Stimulated activated CD8-positive, alpha-beta memory T cell treated with anti-CD3 and anti-CD28 coated beads, Interleukin-2, amount 100 ng/mL, for 1 hour (primary cell): ENCODE data around the gene CLK3.
A peak's percentile ranks its signal among the peaks of the same experiment; 100 is the strongest.
"Not testable (repeated sequence)": the region's sequence is repeated elsewhere in the genome, so short reads cannot be mapped to it uniquely, and the experiment has no call there.

Experiments used
- DNase-seq, 2 donors: peaks; one replicate each; pipeline ENCODE4 v3.0.0-alpha.2; 2020; ENCODE audit warnings: low read depth in 2 of 2

CLK3 gene

DNA sequence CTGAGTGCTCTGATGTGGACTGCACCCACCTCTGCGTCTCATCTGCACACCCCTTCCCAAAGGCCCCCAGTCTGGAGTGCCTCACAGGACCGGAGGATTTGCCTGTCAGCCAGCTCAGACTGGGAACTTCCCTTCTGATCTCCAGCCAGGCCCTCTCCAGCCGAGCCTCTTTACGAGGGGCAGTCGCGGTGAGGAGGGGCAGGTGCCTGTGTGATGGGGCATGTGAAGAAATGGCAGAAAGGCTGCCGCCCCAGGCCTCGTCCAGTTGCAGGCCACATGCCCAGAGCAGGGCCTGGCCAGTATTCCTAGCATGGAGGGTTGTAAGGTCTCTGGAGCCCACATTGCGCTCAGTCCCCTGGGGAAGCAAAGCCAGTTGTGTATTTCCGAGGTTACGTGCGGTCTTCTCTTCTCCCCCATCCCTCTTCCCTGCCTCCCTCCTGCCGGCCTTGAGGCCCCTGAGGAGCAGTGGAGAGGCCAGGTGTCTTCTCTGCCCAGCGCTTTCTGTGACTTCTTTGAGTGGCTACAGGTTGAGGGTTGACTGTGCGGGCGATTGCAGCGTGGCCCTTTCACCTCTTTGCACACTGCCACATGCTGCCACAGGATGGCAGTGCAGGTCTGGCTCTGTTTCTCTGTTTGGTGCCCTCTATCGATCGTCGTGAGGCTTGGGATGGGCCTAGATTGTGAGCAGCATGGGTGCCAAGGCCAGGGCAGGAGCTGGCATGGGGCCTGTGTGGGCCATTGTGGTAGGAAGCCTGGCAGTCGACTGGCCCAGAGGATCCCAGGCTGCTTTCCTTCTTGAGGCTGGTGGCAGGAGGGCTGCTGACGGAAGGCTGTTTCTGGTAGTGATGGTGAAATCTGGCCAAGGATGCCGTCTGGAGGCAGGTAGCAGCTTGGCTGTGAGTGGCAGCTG, 5.3 kb downstream of the CLK3 start:
- peak in 1 of 2 donors; percentile 47 for DNase-seq

DNA sequence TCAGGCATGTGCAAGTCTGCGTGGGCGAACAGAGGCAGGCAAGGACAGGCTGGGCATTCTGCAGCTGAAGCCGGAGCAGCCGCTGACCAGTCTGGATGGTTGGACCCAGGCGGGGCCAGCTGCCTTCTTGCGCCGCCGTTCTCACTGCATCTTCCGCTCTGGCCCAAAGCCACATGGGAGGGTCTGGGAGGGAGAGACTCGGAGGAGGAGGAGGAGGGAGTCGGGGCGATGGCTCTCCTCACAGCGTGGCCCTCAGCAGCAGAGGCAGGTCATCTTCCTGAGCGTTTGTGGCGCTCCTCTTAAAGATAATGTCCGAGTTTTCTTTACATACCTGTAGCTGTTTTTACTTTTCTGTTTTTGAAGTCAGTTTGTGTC, 5.9 kb downstream of the CLK3 start:
- no peak for DNase-seq

DNA sequence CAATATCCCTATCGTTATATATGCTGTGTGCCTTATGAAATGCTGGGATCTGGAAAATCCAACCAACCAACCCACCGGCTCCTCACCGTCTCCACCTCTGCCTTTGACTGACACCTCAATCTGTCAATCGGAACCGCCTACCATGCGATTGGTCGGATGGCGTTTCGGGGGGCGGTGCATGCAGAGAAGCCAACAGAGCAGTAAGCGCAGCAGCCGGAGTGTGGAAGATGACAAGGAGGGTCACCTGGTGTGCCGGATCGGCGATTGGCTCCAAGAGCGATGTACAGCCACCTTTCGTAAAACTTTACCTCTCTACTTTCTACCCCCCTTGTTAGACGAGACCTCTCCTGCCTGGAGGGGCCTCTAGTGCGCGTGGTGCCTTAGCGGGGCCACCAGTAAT, 6.3 kb downstream of the CLK3 start:
- no peak for DNase-seq

DNA sequence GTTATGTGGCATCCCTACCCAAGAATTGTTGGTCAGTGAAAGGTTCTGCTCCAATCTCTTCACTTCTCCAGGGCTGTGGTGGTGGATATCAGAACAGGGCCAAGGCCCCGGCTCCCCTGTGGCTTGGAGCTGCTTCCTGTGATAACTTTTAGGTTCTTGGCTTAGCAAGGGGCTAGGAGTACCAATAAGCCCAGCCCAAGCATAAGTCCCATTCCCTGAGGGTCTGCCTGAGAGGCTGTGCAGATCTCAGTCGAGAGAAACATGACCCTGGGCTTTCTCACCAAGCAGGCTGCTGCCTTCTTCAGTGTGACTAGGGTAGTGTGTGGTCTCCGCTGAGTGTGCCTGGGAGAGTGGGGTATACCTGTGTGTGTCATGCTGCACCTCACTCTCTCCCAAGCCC, 7.1 kb downstream of the CLK3 start:
- no peak for DNase-seq

DNA sequence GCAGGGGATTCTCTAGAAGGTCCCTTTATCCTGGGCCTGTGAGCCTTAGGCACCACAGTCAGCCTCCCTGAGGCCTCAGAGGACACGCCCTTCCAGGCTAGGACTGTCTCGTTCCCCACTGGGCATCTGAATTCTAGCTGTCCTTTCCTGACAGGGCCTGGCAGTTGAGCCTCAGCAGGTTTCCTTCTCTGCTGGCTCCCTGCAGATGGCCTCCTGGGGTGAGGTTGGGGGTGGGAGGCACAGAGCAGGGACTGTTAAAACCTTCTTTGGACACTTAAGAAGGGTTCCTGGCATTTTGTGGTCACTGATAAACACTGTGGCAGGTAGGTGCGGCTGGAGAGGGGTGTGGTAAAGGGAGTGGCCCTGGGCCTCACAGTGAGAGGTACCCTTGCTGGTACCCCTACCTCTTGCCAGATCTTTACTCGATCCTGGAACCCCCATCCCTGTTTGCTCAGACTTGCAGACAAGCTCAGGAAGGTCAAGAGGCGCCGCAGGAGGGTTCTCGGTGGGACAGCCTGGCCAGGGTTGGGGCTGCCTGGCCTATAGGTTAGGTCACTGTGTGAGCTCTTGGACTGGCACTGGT, 8.5 kb downstream of the CLK3 start:
- DNase-seq, result no peak

DNA sequence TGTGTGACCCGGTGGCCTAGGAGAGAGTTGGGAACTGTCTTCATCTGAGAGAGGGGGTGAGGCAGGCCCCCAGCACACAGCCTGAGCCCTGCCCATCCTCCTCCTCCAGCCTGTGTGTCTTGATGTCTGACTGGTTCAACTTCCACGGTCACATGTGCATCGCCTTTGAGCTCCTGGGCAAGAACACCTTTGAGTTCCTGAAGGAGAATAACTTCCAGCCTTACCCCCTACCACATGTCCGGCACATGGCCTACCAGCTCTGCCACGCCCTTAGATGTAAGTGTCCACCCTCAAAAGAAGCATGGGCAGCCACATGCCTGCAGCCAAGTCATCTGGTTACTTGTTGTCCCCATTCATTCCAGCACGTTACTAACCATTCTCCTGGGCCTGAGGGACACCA, 10.1 kb downstream of the CLK3 start:
- no peak for DNase-seq

DNA sequence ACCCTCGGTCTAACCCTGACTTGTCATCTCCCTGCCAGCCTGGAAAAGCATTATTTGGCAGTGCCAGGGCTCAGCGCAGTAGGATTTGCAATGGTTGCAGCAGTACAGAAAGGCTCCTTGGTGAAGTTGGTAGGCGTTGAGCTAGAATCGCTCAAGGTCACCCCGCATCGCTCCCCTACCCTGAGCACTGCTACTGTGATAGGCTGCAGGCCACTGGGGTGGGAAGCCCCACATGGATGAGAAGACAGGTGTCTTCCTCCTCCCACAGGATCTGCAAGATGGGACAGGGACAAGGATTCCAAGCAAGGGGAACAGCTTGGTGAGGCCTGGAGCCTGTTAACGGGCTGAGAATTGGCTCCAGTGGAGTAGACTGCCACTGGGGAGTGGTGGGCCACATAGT, 10.7 kb downstream of the CLK3 start:
- no peak for DNase-seq

DNA sequence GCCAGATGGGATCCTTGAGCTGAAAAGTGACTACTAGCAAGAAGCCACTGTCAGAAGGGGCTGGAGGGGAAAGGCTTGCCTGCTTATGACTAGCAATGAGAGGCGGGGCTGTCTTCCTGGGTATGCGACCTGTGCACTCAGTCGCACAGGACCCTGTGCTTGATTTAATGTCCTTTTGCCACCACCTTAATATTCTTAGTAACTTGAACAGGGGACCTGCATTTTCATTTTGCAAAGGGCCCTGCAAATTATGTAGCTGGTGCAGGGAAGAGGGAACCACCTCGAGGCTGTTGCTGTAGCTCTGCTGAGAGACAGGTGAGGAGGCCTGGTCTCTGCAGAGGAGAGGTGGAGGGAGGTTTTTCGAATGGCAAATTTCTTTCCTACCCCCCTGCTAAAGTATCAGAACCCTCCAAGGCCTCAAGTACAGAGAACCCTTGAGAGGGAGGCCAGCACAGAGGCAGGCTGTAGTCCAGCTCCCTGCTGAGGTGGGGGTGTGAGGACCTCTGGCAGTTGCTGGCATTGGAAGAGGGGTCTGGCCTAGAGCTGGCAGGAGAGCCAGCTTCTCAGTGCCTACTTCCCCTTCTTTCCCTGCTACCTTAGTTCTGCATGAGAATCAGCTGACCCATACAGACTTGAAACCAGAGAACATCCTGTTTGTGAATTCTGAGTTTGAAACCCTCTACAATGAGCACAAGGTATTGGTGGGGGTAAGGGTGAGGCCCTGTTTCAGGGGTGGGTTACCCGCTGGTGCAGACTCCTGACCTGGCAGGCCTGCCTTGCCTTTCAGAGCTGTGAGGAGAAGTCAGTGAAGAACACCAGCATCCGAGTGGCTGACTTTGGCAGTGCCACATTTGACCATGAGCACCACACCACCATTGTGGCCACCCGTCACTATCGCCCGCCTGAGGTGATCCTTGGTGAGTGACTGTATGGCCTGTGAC, 11.4 kb downstream of the CLK3 start:
- no peak for DNase-seq

DNA sequence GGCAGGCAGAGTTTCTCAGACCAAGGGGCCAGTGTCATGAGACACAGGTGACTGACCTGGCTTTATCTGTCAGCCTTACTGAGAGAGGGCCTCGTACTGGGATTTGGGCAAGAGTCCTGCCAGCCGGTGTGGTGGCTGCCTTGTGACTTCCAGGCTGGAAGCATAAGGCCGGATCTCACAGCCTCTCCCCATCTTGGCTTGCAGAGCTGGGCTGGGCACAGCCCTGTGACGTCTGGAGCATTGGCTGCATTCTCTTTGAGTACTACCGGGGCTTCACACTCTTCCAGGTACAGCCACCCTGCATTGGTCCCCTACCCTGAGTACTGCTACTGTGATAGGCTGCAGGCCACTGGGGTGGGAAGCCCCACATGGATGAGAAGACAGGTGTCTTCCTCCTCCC, 12.1 kb downstream of the CLK3 start:
- no peak for DNase-seq

DNA sequence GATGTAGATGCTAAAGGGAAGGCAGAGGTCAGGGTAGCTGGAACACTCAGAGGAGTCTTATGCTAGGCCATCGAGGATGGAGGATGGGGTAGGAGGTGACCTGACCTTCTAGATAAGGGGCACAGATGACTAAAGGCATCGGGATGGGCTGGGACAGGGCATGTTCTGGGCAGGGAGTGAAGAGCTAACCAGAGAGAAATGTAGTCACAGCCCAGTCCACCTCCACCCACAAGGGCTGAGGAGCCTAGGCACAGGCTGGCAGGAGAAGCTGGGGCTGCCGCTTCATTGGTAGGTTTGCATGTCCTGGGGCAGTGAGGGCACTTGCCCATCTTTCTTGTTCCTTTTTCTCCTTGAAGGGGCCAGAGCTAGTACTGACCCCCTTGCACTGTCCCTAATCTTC, 12.6 kb downstream of the CLK3 start:
- DNase-seq, result no peak

DNA sequence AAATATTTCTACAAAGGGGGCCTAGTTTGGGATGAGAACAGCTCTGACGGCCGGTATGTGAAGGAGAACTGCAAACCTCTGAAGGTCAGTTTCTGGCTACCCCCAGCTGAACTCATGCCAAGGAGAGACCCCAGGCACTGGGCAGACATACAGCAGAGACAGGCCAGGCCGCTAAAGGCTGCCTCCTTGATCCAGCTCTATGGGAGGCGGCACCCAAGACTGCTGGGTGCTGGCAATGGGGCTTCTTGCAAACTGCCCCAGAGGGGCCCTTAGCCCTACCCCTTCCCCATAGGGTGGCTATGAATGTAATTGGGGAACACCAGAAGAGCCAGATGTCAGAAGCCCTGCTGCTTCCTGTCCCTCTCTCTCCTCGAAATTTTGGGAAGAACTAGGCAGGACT, 13.3 kb downstream of the CLK3 start:
- no peak for DNase-seq

DNA sequence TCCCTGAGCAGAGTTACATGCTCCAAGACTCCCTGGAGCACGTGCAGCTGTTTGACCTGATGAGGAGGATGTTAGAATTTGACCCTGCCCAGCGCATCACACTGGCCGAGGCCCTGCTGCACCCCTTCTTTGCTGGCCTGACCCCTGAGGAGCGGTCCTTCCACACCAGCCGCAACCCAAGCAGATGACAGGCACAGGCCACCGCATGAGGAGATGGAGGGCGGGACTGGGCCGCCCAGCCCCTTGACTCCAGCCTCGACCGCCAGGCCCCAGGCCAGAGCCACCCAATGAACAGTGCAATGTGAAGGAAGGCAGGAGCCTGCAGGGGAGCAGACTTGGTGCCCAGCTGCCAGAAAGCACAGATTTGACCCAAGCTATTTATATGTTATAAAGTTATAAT, 14.1 kb downstream of the CLK3 start:
- DNase-seq, result not testable (repeated sequence)

DNA sequence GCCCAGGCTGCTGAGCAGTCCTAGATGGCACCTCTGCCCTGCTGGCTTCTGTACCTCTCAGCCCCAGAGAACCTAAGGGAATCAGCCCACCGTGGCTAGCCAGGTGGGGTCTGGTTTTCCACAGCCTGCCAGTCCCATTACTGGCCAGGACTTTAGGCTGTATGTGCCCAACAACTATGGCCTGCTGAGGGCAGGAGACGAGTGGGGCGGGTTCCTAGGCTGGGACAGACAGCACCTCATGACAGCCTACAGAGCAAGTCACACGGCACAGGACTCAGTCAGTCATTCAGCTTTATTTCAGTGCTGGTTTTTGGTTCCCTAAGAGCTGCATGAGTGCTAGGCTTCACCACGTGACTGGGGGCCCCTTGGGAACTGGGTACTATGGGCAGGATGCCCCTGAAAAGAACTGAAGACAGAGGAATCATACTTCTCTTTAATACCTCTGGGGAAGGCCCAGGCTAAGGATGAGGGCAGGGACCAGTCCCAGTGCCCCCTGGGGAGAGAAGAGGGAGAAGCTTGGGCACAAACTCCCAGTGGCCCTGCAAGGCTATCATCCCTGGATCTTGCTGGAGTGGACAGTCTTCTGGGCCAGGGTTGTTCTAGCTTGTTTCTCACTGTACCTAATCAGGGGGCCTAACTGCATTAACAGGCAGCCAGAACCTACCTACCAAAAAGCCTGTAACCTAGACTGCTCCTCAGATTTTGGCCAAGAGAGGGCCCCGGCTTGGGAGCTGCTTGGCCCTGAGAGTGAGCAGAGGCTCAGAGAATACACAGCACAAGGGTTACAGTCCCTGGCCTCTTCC, 14.8 kb downstream of the CLK3 start:
- DNase-seq, result no peak

DNA sequence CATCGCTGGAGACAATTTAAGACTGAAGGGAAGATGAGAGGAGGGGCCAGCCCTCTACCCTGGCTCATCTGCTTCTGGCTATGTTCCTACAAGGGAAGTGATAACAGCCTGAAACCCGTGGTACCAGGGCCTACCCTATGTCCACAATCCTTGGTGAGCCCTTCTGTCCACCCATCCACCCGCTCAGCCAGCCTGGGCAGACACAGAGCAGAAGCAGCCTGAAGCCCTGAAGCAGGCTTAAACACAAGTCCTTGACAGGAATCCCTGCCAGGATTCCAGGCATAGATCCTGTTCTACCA, 15.4 kb downstream of the CLK3 start:
- no peak for DNase-seq

DNA sequence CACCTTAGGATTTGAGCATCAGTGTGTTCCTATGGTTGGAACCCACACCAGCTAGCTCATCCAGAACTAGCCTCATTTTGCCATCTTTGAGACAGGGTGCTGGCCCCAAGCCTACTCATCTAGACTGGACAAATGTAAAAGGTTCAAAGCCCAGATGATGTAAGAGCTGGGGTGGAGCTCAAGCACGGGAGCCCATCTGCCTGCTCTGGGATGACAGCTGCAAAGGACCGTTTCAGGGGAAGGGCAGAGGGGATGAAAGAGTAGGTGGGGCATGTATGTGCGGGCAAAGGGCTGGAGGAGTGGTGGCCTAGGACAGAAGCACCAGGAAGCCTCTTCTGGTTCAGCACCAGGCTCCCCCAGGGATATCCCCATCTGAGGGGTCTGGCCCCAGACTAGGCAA, 15.8 kb downstream of the CLK3 start:
- DNase-seq, result no peak

DNA sequence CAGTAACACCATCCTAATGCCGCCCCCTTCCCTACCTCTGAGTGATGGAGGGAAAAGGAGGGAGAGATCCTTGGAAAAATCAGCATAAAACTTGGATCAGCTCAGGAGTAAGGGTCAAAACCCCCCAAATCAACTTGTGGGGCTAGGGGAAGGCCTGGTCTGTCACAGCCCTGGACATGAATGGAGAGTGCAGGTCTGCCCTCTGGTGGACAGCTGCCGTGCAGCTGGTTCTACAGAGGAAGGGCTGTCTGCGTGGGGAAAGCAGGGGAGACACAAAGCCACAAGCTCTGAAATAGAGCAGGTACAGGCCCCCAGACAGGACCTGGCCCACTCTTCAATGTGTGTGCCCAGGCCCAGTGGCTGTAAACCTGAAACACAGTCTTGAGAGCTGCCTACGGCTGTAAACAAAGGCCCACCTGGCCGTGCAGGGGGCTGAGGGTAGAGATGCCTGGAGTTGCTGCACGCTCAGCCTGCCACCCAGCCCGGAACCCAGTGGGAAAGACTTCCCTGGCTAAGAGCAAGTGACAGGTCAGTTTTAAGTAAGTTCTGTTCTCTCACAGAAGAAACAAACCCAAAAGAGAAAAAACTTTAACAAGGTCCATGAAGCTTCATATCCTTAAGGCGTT, 16.4 kb downstream of the CLK3 start:
- peak; percentile 24 to 33 for DNase-seq

DNA sequence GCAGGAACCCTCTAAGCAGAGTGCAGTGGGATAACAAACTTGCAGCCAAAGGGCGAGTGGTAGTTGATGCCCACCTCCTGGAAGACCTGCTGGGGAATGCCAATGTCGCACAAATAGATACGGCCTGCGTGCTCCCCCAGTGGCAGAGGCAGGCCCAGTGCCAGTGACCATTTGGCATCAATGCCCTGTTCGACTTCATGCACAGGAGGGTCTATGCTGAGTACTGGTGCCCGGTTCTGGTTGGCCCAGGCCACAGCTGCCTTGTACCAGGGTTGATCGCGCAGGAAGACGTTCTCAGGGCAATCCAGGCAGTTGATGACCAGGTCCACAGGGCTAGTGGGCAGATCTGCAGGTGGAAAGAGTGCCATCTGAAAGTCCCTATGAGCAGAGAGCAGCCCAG, 17.0 kb downstream of the CLK3 start:
- no peak for DNase-seq

DNA sequence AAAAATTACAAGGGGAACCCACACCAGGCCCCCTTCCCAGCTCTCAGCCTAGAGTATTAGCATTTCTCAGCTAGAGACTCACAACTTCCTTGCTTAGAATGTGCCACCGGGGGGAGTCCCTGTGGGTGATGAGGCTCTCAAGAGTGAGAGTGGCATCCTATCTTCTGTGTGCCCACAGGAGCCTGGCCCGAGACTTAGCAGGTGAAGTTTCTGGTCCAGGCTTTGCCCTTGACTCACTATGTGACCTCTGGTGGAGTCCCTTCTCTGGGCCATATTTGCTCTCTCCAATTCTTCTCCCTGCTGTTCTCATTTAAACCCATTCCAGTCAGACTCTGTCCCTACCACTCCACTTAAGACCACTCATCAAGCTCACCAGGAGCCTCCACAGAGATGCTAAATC, 18.1 kb downstream of the CLK3 start:
- DNase-seq, result no peak

DNA sequence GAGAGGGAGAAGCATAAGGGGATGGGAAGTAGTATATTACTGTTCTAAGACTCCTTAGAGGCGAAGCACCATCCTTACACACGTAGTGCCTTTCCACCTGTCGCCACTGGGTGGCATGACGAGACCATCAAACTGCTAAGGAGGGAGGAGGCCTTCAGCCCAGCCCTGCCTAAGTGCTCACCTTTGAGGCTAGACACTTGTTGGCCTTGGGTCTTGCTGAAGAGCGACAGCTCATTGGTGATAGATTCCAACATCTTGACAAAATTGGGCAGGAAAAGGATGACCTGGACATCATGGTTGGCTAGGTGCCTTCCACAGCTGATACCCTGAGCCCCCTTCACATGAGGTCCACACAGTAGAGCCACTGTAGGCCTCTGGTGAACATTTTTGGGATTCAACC, 19.6 kb downstream of the CLK3 start:
- DNase-seq, result peak; percentile 35 to 46

DNA sequence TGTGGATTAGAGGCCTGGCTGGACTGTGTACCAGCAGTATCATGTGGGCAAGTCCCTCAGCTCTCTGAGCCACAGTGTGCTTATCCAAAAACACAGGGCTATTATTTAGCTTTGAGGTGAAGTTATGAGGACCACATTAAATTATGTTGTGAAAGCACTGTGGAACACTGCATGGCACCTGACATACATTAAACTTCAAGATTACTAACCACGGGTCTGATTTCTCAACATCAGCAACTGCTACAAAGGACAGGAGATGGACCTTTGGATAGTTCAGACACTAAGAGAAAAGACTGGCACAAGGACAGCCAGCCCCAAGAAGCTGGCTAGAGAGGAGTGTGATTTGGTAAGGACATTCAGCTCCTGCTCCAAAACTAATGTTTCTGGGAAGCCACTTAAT, 21.3 kb downstream of the CLK3 start:
- DNase-seq, result no peak

DNA sequence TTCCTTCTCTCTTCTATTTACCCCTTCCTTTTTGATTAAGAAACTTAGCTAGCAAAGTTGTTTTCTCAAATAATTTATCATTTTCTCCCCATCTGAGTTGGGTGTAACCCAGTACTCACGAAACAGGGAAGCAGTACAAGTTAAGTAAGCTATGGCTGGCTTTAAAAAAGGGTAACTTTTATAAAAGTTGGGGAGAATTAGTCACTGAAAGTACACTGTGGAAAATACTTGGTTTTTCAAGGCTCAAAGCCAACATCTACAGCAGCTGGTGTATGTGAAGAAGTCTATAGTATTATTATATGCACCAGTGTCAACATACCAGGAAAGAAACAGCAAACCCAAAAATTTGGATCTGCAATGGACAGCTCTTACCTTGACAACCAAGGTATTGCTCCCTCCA, 25.5 kb downstream of the CLK3 start:
- DNase-seq, result no peak
